ENCODE results near the gene ZCCHC2. TPM values are rescaled to one million over a fixed set of nuclear protein-coding genes. Genes with fewer than 3 reads are reported as not detected.

The ZCCHC2 gene
- total RNA-seq, 1 donor from 2014 or later = 5.5 TPM

GRCh38 chr18:62539284-62540165 lies 16.7 kb downstream of the ZCCHC2 start:
- H3K79me2 ChIP-seq (ENCODE audit: low read depth) = peaks cover 5% of the 10 kb centered on the region
- H3K27ac ChIP-seq = no peak overlapping the region
- no peak overlapping the region for H2AFZ ChIP-seq (replicated peaks)
- H3K9ac ChIP-seq = no peak overlapping the region
- DNase-seq (ENCODE audit: low spot score) = no peak
- Mint-ChIP-seq H3K27me3 (ENCODE audit: insufficient read depth, low read depth) (no peaks in the 10 kb centered on the region), H3K9me3 (no peaks in the 10 kb centered on the region), H3K36me3 (peaks cover 14% of the 10 kb centered on the region), H3K27ac (no peak overlapping the region), H3K4me1 (peaks cover 2% of the 10 kb centered on the region), H3K4me3 (no peak overlapping the region)
- H3K4me1 ChIP-seq = no peaks in the 10 kb centered on the region
- H4K20me1 ChIP-seq (ENCODE audit: low read depth) = no peaks in the 10 kb centered on the region
- H3F3A ChIP-seq (ENCODE audit: low read depth) = no peaks in the 10 kb centered on the region
- no peaks in the 10 kb centered on the region for H3K36me3 ChIP-seq
- H3K4me3 ChIP-seq = no peak overlapping the region
- H3K9me3 ChIP-seq (ENCODE audit: low read depth) = no peaks in the 10 kb centered on the region
- H3K4me2 ChIP-seq = no peak overlapping the region
- H3K27me3 ChIP-seq = no peaks in the 10 kb centered on the region
- TF ChIP-seq EZH2phosphoT487 (IDR thresholded peaks at IDR 0.05) (no peak), EZH2 (IDR thresholded peaks at IDR 0.05) (no peak), CTCF (IDR thresholded peaks at IDR 0.05) (no peak)

GRCh38 chr18:62543021-62543420 lies 20.2 kb downstream of the ZCCHC2 start:
- Histone ChIP-seq H3K36me3 (no peaks in the 10 kb centered on the region), H4K20me1 (ENCODE audit: low read depth) (no peaks in the 10 kb centered on the region), H3K4me3 (no peak overlapping the region), H3K79me2 (ENCODE audit: low read depth) (no peaks in the 10 kb centered on the region), H3K27ac (no peak overlapping the region), H3K27me3 (no peaks in the 10 kb centered on the region), H3K9me3 (ENCODE audit: low read depth) (no peaks in the 10 kb centered on the region), H2AFZ (replicated peaks) (no peak overlapping the region), H3K9ac (no peak overlapping the region), H3F3A (ENCODE audit: low read depth) (no peaks in the 10 kb centered on the region), H3K4me1 (no peaks in the 10 kb centered on the region), H3K4me2 (no peak overlapping the region)
- H3K4me1 Mint-ChIP-seq = no peaks in the 10 kb centered on the region
- TF ChIP-seq CTCF (IDR thresholded peaks at IDR 0.05) (no peak), EZH2phosphoT487 (IDR thresholded peaks at IDR 0.05) (no peak)
- no peaks in the 10 kb centered on the region for H3K9me3 Mint-ChIP-seq
- no peaks in the 10 kb centered on the region for H3K27me3 Mint-ChIP-seq (ENCODE audit: insufficient read depth, low read depth)
- H3K27ac Mint-ChIP-seq = no peak overlapping the region
- no peak overlapping the region for H3K4me3 Mint-ChIP-seq
- H3K36me3 Mint-ChIP-seq = peaks cover 13% of the 10 kb centered on the region
- DNase-seq (ENCODE audit: low spot score) = no peak

- no peak overlapping the region for H3K4me3 Mint-ChIP-seq
- no peaks in the 10 kb centered on the region for H3K4me1 Mint-ChIP-seq
- H3K9me3 Mint-ChIP-seq = no peaks in the 10 kb centered on the region
- Histone ChIP-seq H3K79me2 (ENCODE audit: low read depth) (no peaks in the 10 kb centered on the region), H3K9me3 (ENCODE audit: low read depth) (no peaks in the 10 kb centered on the region), H3K4me2 (no peak overlapping the region), H3K27me3 (no peaks in the 10 kb centered on the region), H2AFZ (replicated peaks) (no peak overlapping the region), H3F3A (ENCODE audit: low read depth) (no peaks in the 10 kb centered on the region), H4K20me1 (ENCODE audit: low read depth) (no peaks in the 10 kb centered on the region), H3K27ac (no peak overlapping the region), H3K4me1 (no peaks in the 10 kb centered on the region), H3K4me3 (no peak overlapping the region), H3K36me3 (no peaks in the 10 kb centered on the region), H3K9ac (no peak overlapping the region)
- H3K27ac Mint-ChIP-seq = no peak overlapping the region
- H3K36me3 Mint-ChIP-seq = peaks cover 16% of the 10 kb centered on the region
- H3K27me3 Mint-ChIP-seq (ENCODE audit: insufficient read depth, low read depth) = peaks cover 2% of the 10 kb centered on the region
- DNase-seq (ENCODE audit: low spot score) = no peak
- no peak for TF ChIP-seq EZH2 (IDR thresholded peaks at IDR 0.05)
- no peak for TF ChIP-seq CTCF (IDR thresholded peaks at IDR 0.05)
- no peak for TF ChIP-seq EZH2phosphoT487 (IDR thresholded peaks at IDR 0.05)
Measured at GRCh38 chr18:62545098-62545497, 22.3 kb downstream of the ZCCHC2 start.
